CD14-positive monocyte (primary cell): ENCODE results near the gene MORF4L2. TPM values are rescaled to one million over a fixed set of nuclear protein-coding genes. Genes with fewer than 3 reads are reported as not detected.
"Not testable (repeated sequence)": the region's sequence is repeated elsewhere in the genome, so short reads cannot be mapped to it uniquely, and the experiment has no call there.

ENCODE experiments used
- DNase-seq, 3 donors: peaks; one replicate each; pipeline ENCODE4 v3.0.0-alpha.2; 2011 to 2022
- H2AFZ ChIP-seq: 2 replicates; pipeline ENCODE4 v1.6.0; 2012; ENCODE audit warnings: mild to moderate bottlenecking, low read depth, low read length, inconsistent platforms; ENCODE audit not compliant: insufficient read depth, poor library complexity, severe bottlenecking
- H3K27ac ChIP-seq, 2 donors: 1 replicate in 1 of 2; 2 replicates in 1 of 2; pipeline ENCODE4 v1.5.1; 2012 to 2013; ENCODE audit warnings: low read length in 2 of 2, control low read depth in 1 of 2, inconsistent platforms in 1 of 2, low read depth in 1 of 2, mild to moderate bottlenecking in 1 of 2
- H3K27me3 ChIP-seq, 2 donors: one replicate each; pipeline versions ENCODE4 v1.6.0 to v1.6.1; 2011 to 2013; ENCODE audit warnings: low read length in 2 of 2; ENCODE audit not compliant: control insufficient read depth in 2 of 2, insufficient read depth in 2 of 2
- H3K36me3 ChIP-seq, 2 donors: replicated peaks in 1 of 2; 1 replicate in 1 of 2; 2 replicates in 1 of 2; pipeline versions ENCODE4 v1.5.1 to v1.6.1; 2012 to 2013; ENCODE audit warnings: low read length in 2 of 2, control low read depth in 1 of 2, inconsistent platforms in 1 of 2, mild to moderate bottlenecking in 1 of 2; ENCODE audit not compliant: insufficient read depth in 2 of 2, control insufficient read depth in 1 of 2
- H3K4me1 ChIP-seq, 2 donors: 1 replicate in 1 of 2; 2 replicates in 1 of 2; pipeline versions ENCODE4 v1.5.1 to v1.6.1; 2012 to 2013; ENCODE audit warnings: low read length in 2 of 2, control low read depth in 1 of 2, inconsistent platforms in 1 of 2, mild to moderate bottlenecking in 1 of 2, moderate library complexity in 1 of 2; ENCODE audit not compliant: insufficient read depth in 2 of 2, control insufficient read depth in 1 of 2
- H3K4me2 ChIP-seq: replicated peaks from 2 replicates; pipeline ENCODE3; 2012; ENCODE audit warnings: low read length, moderate library complexity, mild to moderate bottlenecking; ENCODE audit not compliant: poor library complexity, severe bottlenecking; ENCODE audit errors: extremely low read depth
- H3K4me3 ChIP-seq, 3 experiments: fragments of 200-600 bp in 1 of 3; sonication (generic) in 1 of 3; replicated peaks in 1 of 3; 1 replicate in 2 of 3; 2 replicates in 1 of 3; pipeline ENCODE4 v1.5.1; 2011 to 2013; ENCODE audit warnings: low read length in 3 of 3, mild to moderate bottlenecking in 3 of 3, control low read depth in 2 of 3, low read depth in 2 of 3, inconsistent platforms in 1 of 3, moderate library complexity in 1 of 3
- H3K79me2 ChIP-seq: 2 replicates; pipeline ENCODE4 v1.6.0; 2012; ENCODE audit warnings: mild to moderate bottlenecking, control low read depth, inconsistent platforms, low read length, moderate library complexity; ENCODE audit not compliant: insufficient read depth
- H3K9ac ChIP-seq: 2 replicates; pipeline ENCODE4 v1.6.0; 2017; ENCODE audit warnings: low read length, mild to moderate bottlenecking; ENCODE audit not compliant: insufficient read depth, poor library complexity, severe bottlenecking
- H3K9me3 ChIP-seq, 2 donors: replicated peaks in 1 of 2; 1 replicate in 1 of 2; 2 replicates in 1 of 2; pipeline versions ENCODE4 v1.5.1 to v1.6.1; 2012 to 2013; ENCODE audit warnings: low read length in 2 of 2, control low read depth in 1 of 2; ENCODE audit not compliant: control insufficient read depth in 1 of 2, insufficient read depth in 1 of 2
- H4K20me1 ChIP-seq: 2 replicates; pipeline ENCODE4 v1.6.0; 2012; ENCODE audit warnings: mild to moderate bottlenecking, low read length, control low read depth, moderate library complexity; ENCODE audit not compliant: insufficient read depth
- H3K27ac Mint-ChIP-seq, 7 donors: one replicate each; pipeline ENCODE4 v1.8.0; 2020; ENCODE audit warnings: mild to moderate bottlenecking in 7 of 7, mixed read lengths in 7 of 7, moderate library complexity in 6 of 7, inconsistent platforms in 2 of 7
- H3K27me3 Mint-ChIP-seq, 3 donors: one replicate each; pipeline ENCODE4 v1.8.0; 2021 to 2022; ENCODE audit warnings: low read depth in 3 of 3, mild to moderate bottlenecking in 3 of 3, mixed read lengths in 3 of 3, moderate library complexity in 3 of 3, inconsistent platforms in 1 of 3
- H3K36me3 Mint-ChIP-seq, 2 donors: one replicate each; pipeline ENCODE4 v1.8.0; 2020; ENCODE audit warnings: mixed read lengths in 2 of 2, inconsistent platforms in 1 of 2, mild to moderate bottlenecking in 1 of 2
- H3K4me1 Mint-ChIP-seq: one replicate; pipeline ENCODE4 v1.8.0; 2020; ENCODE audit warnings: mild to moderate bottlenecking, mixed read lengths
- H3K4me3 Mint-ChIP-seq, 2 donors: one replicate each; pipeline ENCODE4 v1.8.0; 2020; ENCODE audit warnings: mild to moderate bottlenecking in 2 of 2, mixed read lengths in 2 of 2, moderate library complexity in 1 of 2
- H3K9me3 Mint-ChIP-seq, 7 donors: one replicate each; pipeline ENCODE4 v1.8.0; 2020 to 2022; ENCODE audit warnings: mixed read lengths in 7 of 7, mild to moderate bottlenecking in 6 of 7, moderate library complexity in 6 of 7, inconsistent platforms in 2 of 7
- CTCF ChIP-seq: fragments of 200-600 bp; IDR thresholded peaks from one replicate; pipeline ENCODE4 v1.8.0; 2022; ENCODE audit warnings: antibody characterized with exemption, mild to moderate bottlenecking
- WGBS: methylation state at CpG from one replicate; pipeline ENCODE4 v1.1.5; 2013; ENCODE audit warnings: missing lambda C conversion rate; ENCODE audit not compliant: insufficient coverage; 5-methylcytosine and 5-hydroxymethylcytosine counted together
- intact Hi-C, 2 donors: fragments of 100-400 bp; cut with micrococcal nuclease; formaldehyde crosslinking; loops; one replicate each; pipeline versions ENCODE4 v1.15.0 to v1.15.1; 2023
- polyA plus RNA-seq, 3 donors: library from polyadenylated mRNA; depleted of rRNA in 1 of 3; unstranded in 2 of 3; stranded (reverse) in 1 of 3; fragments of 300-500 nt in 2 of 3; fragments of >200 nt in 1 of 3; fragmentation: Illumina TruSeq in 2 of 3; gene quantifications; 1 replicate in 2 of 3; 2 replicates in 1 of 3; pipeline ENCODE4 v1.2.3, GENCODE V29; 2012 to 2021

MORF4L2 gene
- polyA plus RNA-seq, 3 donors: 83.5 to 86.4 (median 83.9) TPM

GRCh38 chrX:103656617-103657016 lies 29.9 kb downstream of the MORF4L2 start:
- Histone ChIP-seq H4K20me1 (no peaks in the 10 kb centered on the region), H3K4me1 (no peaks in the 10 kb centered on the region), H3K9ac (no peak overlapping the region), H3K27ac (no peak overlapping the region), H2AFZ (no peak overlapping the region), H3K9me3 (no peaks in the 10 kb centered on the region), H3K4me2 (no peak overlapping the region), H3K4me3 (no peak overlapping the region), H3K36me3 (no peaks in the 10 kb centered on the region), H3K79me2 (no peaks in the 10 kb centered on the region), H3K27me3 (no peaks in the 10 kb centered on the region)
- no peak overlapping the region for H3K4me3 Mint-ChIP-seq
- intact Hi-C loops: no loop called here
- no peak for DNase-seq
- H3K36me3 Mint-ChIP-seq: no peaks in the 10 kb centered on the region
- WGBS: no CpG with 5 or more reads among the region's 3 CpGs
- no peaks in the 10 kb centered on the region for H3K4me1 Mint-ChIP-seq
- peak overlapping the region in 1 of 7 donors; percentile 28 for H3K27ac Mint-ChIP-seq
- TF ChIP-seq CTCF: no peak
- peaks cover 0 to 7% (median 5%) of the 10 kb centered on the region in 3 donors for H3K27me3 Mint-ChIP-seq
- peaks cover 0 to 3% (median 2%) of the 10 kb centered on the region in 7 donors for H3K9me3 Mint-ChIP-seq

GRCh38 chrX:103655230-103656000 lies 31.1 kb downstream of the MORF4L2 start:
- not testable (repeated sequence) for H3K4me3 ChIP-seq, H3K4me3 Mint-ChIP-seq

More at GRCh38 chrX:103655230-103656000, 31.1 kb downstream of the MORF4L2 start:
- H3K9me3 ChIP-seq, H3K27ac ChIP-seq, H3K4me1 ChIP-seq, H3K4me2 ChIP-seq, H3K27ac Mint-ChIP-seq, intact Hi-C loops, H3K36me3 ChIP-seq, H3K27me3 Mint-ChIP-seq, H3K27me3 ChIP-seq, H3K9me3 Mint-ChIP-seq, H3K9ac ChIP-seq, H3K36me3 Mint-ChIP-seq, H3K79me2 ChIP-seq, DNase-seq, H4K20me1 ChIP-seq, H3K4me1 Mint-ChIP-seq, H2AFZ ChIP-seq: not testable (repeated sequence)
- no CpG with 5 or more reads among the region's 7 CpGs for WGBS
